HG02642 (cell line): ENCODE results near the gene LAMA2.

ENCODE experiments used
- ATAC-seq: cut with Tn5 transposase; IDR thresholded peaks from one replicate; pipeline ENCODE4 v1.9.1; 2021; ENCODE audit warnings: mild to moderate bottlenecking; ENCODE audit not compliant: unreplicated experiment, poor library complexity

The LAMA2 gene

GRCh38 chr6:129242546-129242945 lies 359.6 kb downstream of the LAMA2 start:
- no peak for ATAC-seq

- no peak for ATAC-seq
Measured at GRCh38 chr6:129243377-129243776, 360.4 kb downstream of the LAMA2 start.

DNA sequence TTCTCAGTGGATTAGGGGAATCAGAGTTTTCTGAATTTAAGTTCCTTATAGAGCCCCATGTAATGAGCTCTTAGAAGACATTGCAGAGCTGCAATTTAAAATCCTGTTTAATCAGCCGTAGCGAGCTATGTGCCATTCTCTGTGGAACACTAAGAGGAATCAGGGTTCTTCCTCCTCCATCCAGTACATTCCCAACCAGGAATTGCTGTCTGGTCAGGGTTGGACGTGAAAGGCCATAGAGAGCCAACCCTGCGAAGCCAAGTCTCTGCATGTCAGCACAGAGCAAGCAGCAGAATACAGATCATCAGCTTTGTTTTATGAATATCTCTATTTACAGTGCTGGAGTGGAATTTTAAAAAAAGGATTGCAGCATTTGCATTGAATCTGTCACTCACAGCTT lies 366.0 kb downstream of the LAMA2 start:
- ATAC-seq: no peak

DNA sequence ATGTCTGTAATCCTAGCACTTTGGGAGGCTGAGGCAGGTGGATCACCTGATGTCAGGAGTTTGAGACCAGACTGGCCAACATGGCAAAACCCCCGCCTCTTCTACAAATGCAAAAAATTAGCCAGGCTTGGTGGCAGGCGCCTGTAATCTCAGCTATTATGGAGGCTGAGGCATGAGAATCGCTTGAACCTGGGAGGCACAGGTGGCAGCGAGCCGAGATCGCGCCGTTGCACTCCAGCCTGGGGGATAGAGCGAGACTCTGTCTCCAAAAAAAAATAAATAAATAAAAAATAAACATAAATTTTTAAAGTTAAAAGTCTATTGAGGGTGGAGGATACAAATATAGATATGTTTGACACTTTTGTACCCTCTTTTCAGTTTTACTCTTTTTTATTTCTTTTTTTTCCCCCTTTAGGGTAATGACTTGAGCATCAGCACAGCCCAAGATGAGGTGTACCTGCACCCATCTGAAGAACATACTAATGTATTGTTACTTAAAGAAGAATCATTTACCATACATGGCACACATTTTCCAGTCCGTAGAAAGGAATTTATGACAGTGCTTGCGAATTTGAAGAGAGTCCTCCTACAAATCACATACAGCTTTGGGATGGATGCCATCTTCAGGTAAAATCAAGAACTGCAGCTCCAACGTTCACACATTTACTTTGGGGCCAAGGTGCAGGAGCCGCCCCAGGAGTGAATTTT lies 368.9 kb downstream of the LAMA2 start:
- ATAC-seq: peak; percentile 90

DNA sequence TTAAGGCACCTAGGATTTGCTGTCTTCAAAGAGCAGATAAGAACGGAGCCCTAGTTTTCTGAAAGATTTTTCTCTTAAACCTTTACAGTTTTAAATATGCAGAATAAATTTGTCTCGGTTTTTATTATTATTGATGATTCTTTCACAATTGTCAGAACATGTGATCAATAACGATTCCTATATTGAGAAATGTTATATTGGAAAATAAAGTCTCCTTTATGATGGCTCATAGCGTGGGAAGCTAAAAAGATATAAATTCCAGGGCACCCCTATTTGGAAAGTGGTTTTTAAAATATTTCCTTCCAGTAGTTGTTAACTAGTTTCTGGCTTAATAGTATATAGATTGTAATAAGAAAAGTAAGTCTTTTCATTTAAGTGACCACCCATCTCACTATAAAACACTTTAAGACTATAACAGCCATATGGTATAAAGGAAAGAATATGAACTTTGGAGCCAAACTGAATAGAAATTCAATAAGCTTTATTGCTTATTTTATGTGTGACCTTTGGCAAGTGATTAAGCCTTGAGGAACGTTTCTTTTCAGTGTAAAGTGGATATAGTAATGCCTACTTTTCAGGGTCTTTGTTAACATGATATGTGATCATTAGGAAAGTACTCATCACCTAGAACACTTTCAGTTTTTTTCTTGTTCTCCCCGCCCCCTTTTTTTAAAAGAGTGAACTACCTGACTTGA lies 369.6 kb downstream of the LAMA2 start:
- ATAC-seq: no peak

DNA sequence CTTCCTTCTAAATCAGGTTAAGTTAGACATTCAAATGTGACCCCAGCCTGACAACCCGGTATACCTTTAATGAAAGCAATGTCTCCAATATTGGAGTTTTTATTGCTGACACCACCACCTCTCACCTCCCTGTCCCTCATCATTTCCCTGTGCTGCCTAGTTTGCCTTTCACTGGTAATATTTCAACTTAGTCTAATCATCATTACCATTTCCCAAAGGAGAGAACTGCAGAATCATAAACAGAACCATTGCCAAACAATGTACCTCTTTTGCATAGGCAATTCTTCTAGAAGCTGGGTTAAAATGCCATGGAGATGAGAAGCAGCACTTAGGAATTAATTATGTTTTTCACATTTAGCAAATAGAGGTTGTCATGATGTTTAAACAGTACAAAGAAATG lies 370.3 kb downstream of the LAMA2 start:
- no peak for ATAC-seq

DNA sequence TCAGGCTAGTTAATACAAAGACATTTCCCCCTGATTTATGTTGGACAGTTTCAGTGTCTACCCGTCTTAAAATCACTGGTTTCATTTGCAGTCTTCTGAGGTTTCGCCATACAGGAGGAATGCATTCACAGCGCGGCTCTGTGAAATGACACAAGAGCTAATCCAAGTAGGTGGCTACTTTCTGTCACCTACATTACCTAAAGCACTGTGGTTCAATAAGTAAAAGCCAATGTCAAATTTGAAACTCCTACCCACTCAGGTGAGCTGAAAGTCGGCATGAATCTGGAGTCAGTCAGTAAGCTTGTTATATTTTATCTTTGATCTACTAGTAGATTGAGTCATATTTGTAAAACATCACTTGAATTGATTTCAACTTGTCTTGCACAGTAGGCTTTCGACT lies 370.8 kb downstream of the LAMA2 start:
- no peak for ATAC-seq

DNA sequence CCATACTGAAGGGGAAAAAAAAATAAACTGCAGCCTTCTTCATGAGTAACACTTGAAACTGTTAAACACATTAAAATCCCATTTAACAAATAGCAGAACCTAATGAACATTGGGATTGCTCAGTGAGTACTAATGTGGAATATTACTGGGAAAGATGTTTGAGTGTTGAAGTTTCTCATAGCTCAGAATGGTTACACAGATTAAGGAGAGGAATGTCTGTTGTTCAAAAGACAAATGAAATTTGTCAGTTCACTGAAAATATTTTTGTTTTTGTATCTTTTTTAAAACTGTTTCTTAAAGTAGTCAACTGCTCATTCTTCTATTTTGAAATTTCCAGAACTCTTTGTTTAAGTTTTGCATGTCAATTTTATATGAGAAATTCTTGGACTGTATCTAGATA lies 374.3 kb downstream of the LAMA2 start:
- no peak for ATAC-seq

DNA sequence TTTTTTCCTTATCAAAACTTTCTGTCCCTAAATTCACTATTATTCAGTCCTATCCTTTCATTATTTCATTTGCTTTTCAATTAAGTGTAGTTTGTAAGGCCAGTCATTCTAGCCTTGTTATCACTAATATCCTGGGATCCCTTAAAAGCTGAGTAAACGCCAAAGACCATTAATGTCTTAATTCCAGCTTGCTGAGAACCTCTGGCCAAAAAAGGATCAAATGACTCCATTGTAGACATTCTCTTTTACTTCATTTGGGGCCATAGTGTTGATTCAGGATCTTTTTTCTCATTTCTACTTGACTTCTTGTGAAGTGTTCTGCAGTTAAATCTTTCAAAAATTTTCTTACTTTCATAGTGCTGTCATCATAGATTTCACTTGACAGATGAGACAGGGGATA lies 379.7 kb downstream of the LAMA2 start:
- ATAC-seq: no peak

DNA sequence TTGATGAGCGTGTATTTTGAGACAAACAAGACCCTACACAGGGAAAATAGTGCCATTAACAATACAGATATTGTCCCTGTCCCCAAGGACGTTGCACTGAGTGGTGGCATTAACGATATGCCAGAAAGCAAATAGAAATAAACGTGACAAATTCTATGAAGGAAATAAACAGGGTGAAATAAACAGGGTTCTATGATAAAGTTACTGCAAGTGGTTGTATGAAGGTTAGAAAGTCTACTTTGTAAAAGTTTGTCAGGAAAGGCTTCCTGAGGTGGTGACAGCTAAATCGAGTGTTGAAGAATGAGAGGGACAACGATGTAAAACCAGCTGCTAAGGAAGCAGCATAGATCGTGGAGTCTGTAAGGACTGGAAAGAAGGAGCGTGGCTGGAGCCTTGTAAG lies 380.2 kb downstream of the LAMA2 start:
- ATAC-seq: no peak

DNA sequence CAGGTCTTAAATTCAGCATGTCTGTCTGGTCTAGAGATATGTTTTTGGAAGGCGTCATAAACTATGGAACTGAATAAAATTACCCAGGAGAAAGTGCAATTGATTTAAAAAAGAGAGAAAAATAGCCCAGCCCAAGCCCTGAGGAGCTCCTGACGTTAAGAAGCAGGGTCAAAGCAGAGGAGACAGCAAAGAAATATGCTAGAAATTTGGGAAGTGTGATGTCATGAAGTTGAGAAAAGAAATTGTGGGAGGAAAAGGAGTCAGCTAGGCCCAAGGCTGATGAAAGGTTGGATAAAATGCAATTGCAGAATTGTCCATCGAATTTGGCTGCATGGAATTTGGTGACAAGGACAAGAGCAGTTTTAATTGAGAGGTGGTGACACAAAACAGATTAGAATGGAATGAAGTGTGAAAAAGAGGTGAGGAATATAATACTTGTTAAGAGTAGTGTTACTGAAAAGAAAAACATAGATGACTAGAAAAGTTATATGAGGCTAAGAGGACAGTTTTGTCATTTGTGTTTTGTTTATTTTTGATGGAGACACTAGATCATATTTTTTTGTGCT lies 381.6 kb downstream of the LAMA2 start:
- ATAC-seq: no peak

DNA sequence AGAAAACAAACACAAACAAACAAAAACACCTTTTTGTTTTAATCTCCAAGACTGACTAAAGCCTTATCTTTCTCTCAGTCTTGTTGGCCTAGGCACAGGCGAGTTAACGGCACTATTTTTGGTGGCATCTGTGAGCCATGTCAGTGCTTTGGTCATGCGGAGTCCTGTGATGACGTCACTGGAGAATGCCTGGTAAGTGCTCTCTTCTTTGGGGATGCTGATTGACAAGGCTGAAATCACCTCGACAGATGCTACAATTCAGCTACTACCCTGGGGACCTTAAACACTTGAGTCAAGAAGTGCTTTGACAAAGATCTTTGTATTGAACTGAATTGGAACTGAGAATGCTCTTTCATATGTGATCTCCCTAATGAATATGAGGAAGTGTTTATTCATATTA lies 384.1 kb downstream of the LAMA2 start:
- ATAC-seq: no peak

DNA sequence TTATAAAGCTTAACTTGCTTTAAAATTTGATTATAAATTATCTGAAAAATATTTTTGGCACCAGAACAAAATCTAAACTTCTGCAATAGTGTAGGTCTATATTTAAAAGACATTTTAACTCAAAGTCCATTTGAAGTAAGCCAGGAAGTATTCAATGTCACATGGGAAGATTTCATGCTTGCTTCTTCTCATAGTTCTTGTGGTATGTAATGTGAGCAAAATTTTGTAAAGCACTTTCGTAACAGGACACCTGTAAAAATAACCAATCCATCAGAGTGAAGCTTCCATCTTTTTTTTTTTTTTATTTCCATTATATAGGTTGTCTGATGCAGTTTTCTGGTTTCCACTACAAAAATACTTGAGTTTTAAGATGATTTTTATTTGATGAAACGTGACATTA lies 386.1 kb downstream of the LAMA2 start:
- no peak for ATAC-seq

- no peak for ATAC-seq
Measured at GRCh38 chr6:129269891-129270290, 387.0 kb downstream of the LAMA2 start.

DNA sequence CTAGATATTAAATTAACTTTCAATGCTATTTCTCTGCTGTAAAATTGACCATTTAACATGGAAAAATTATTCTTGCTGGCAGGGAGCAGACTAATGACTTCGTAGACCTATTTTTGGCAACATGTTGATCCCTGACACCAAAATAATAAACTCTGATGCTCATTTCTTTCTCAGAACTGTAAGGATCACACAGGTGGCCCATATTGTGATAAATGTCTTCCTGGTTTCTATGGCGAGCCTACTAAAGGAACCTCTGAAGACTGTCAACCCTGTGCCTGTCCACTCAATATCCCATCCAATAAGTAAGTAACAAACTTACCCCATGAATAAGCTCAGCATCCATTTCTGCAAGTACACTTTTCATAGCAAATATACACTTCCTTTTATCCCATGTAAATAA lies 387.5 kb downstream of the LAMA2 start:
- ATAC-seq: no peak

DNA sequence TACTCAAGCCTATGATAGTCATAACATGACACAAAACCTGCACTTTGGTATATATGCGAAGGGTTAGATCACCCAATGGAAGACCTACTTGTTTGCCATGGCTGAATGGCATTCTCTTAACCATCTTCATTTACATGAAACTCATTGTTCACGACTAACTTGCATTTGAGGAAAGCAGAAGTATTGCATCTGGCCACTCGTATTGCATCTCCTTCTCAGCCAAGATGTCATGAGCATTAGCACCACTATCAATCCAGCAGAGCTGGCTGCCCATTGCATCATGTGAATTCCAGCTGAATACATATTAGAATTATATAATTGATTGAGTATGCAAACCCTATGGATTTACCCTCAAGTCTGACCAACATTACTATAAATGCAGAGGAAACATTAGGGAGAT lies 390.2 kb downstream of the LAMA2 start:
- no peak for ATAC-seq

DNA sequence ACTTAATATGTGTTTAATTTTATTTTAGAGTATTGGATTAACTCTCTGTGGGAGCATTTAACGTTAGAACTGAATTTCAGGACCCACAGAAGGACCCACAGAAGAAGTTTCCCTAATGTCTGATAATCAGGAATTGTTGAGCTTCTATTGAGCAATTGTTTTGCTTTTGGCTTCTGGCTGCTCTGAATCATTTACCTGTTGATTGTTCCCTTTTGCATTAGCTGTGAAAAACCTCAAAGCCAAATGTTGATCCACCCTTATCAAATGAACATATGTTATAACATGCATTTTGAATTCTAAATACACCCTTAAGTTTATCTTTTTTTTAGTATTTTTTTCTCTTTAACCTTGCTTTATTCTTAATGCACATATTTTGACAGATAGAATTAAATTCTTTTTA lies 393.5 kb downstream of the LAMA2 start:
- ATAC-seq: no peak

GRCh38 chr6:129276986-129277385 lies 394.0 kb downstream of the LAMA2 start:
- ATAC-seq: no peak

DNA sequence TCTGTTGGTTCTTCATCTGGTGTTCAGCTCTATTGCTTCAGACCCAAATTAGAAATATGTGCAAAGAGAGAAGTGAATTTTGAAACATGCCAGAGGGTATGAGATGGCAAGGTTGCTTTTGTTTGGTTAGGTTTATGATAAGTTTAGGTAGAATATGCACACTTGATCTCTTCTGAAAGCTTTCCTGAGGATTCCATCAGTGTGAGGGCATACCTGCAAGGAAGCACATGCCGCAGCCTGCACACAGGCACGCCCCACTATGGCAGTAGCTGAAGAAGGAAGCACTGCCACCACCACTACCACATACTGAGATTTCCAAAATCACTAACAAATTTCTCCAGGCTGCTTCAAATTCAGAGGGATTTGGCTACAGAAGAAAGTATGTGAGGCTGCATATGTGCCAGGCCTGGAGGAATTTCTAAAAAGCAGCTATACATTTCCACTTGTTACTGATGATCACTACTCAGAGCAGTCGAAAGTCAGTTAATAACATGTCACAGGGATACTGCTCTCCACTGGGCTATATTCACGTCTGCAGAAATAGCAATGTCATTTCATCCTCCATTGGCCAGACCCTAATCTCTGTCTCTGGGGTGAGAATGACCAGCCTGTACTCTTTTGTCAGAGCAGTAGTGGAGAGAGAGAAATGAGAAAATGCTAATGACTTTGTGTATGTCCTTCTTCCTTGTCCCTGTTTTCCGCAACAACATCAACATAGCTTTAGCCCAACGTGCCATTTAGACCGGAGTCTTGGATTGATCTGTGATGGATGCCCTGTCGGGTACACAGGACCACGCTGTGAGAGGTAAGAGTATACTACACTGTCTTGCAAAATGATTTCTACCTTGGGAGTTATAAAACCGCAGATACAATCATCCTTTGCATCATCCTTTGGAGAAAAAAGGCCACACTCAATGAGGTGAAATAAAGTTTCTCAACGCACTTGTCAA lies 396.7 kb downstream of the LAMA2 start:
- no peak for ATAC-seq

DNA sequence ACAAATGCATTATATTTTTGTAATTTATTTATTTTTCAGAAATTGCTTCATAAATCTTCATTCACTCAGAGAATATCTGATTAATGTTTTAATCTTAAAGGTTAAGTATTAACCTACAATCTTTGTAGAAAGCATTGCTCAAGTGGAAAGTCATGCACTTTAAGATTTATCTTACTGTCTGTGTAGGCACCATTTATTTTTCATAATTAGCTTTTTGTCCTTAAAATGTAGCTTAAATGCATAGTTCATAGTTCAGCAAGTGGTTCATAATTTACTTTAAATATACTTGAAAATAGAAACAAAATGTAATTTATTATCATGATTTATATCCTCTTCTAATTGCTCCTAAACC lies 397.3 kb downstream of the LAMA2 start:
- no peak for ATAC-seq

DNA sequence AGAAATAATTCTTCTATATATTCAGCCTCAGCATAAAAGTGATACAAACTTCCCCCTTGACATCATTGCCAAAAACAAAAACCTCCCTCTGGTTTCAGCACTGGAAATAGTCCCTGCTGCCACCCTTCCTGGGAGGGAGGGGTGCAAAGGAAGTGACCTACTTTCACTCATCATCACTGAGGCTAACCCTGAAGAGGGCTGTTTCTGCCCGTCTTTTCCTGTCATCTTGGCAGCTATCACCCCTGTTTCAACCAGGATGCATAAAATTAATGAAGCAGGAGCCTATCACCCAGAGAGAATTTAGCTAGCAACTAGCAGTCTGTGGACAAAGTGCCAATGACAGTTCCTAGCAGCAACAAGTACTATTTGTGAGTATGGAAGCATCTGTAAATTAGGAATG lies 397.8 kb downstream of the LAMA2 start:
- ATAC-seq: no peak
